GM23338 (cell line): ENCODE measurements around the gene PCDHB15. TPM values are rescaled to one million over a fixed set of nuclear protein-coding genes. Genes with fewer than 3 reads are reported as not detected.

ENCODE experiments used
- ATAC-seq: fragments of 200-7000 bp; cut with Tn5 transposase; 3 replicates; pipeline ENCODE4 v1.9.1; 2020
- DNase-seq: peaks from one replicate; pipeline ENCODE4 v3.0.0-alpha.2; 2015; ENCODE audit warnings: low spot score
- H2AFZ ChIP-seq: fragments of 200-600 bp; sonication (generic); 2 replicates; pipeline ENCODE4 v1.8.0; 2016; ENCODE audit warnings: antibody characterized with exemption, mild to moderate bottlenecking, moderate library complexity
- H3F3A ChIP-seq: fragments of 200-600 bp; sonication (generic); replicated peaks from 2 replicates; pipeline ENCODE4 v1.8.0; 2017; ENCODE audit warnings: antibody characterized with exemption, mixed run types, low read depth
- H3K27ac ChIP-seq: fragments of 200-600 bp; sonication (generic); 2 replicates; pipeline ENCODE4 v1.6.1; 2016; ENCODE audit warnings: low read depth
- H3K27me3 ChIP-seq: fragments of 200-600 bp; sonication (generic); 2 replicates; pipeline ENCODE4 v1.8.0; 2016; ENCODE audit warnings: mild to moderate bottlenecking, mixed run types, moderate library complexity; ENCODE audit not compliant: insufficient read depth
- H3K36me3 ChIP-seq: fragments of 200-600 bp; sonication (generic); 2 replicates; pipeline ENCODE4 v1.8.0; 2016; ENCODE audit warnings: mild to moderate bottlenecking; ENCODE audit not compliant: insufficient read depth
- H3K4me1 ChIP-seq: fragments of 200-600 bp; sonication (generic); 2 replicates; pipeline ENCODE4 v1.8.0; 2016; ENCODE audit warnings: mild to moderate bottlenecking, moderate library complexity; ENCODE audit not compliant: insufficient read depth
- H3K4me2 ChIP-seq: fragments of 200-600 bp; sonication (generic); 2 replicates; pipeline ENCODE4 v1.7.1; 2017; ENCODE audit warnings: mixed run types
- H3K4me3 ChIP-seq: fragments of 200-600 bp; sonication (generic); 2 replicates; pipeline ENCODE4 v1.6.1; 2016; ENCODE audit warnings: mixed run types
- H3K79me2 ChIP-seq: fragments of 200-600 bp; sonication (generic); replicated peaks from 2 replicates; pipeline ENCODE4 v1.8.0; 2017; ENCODE audit warnings: mild to moderate bottlenecking; ENCODE audit not compliant: insufficient read depth
- H3K9me2 ChIP-seq: fragments of 200-600 bp; sonication (generic); 2 replicates; pipeline ENCODE4 v1.8.0; 2017; ENCODE audit not compliant: insufficient read depth
- H4K20me1 ChIP-seq: fragments of 200-600 bp; sonication (generic); replicated peaks from 2 replicates; pipeline ENCODE4 v1.8.0; 2017; ENCODE audit warnings: mild to moderate bottlenecking; ENCODE audit not compliant: insufficient read depth
- H3K27ac Mint-ChIP-seq: 2 replicates; pipeline ENCODE4 v1.8.0; 2020; ENCODE audit warnings: inconsistent platforms, mild to moderate bottlenecking, moderate library complexity, mixed read lengths
- H3K27me3 Mint-ChIP-seq: 3 replicates; pipeline ENCODE4 v1.8.0; 2022; ENCODE audit warnings: low read depth, mild to moderate bottlenecking, moderate library complexity, mixed read lengths, inconsistent platforms; ENCODE audit not compliant: insufficient read depth, poor library complexity
- H3K36me3 Mint-ChIP-seq: 3 replicates; pipeline ENCODE4 v1.8.0; 2021; ENCODE audit warnings: low read depth, mild to moderate bottlenecking, inconsistent platforms, moderate library complexity, mixed read lengths
- H3K4me1 Mint-ChIP-seq: 3 replicates; pipeline ENCODE4 v1.8.0; 2020; ENCODE audit warnings: mild to moderate bottlenecking, inconsistent platforms, mixed read lengths
- H3K4me3 Mint-ChIP-seq: 3 replicates; pipeline ENCODE4 v1.8.0; 2021; ENCODE audit warnings: moderate library complexity, mild to moderate bottlenecking, inconsistent platforms, mixed read lengths
- H3K9me3 Mint-ChIP-seq: 3 replicates; pipeline ENCODE4 v1.8.0; 2020; ENCODE audit warnings: moderate library complexity, mild to moderate bottlenecking, inconsistent platforms, mixed read lengths
- CREB1 ChIP-seq: fragments of 250-450 bp; sonication (Bioruptor Pico); IDR thresholded peaks from 2 replicates; pipeline ENCODE4 v1.5.0; 2020; ENCODE audit warnings: low read depth, mild to moderate bottlenecking, moderate library complexity
- CTCF ChIP-seq, 2 experiments: fragments of 200-600 bp in 1 of 2; sonication (generic) in 1 of 2; conservative IDR thresholded peaks; 2 replicates each; pipeline versions ENCODE4 v1.5.1 to v1.6.1; 2016 to 2017; ENCODE audit warnings: antibody characterized with exemption in 2 of 2, low read depth in 2 of 2, mild to moderate bottlenecking in 2 of 2, moderate library complexity in 1 of 2
- EZH2 ChIP-seq: fragments of 200-600 bp; sonication (generic); IDR thresholded peaks from one replicate; pipeline ENCODE4 v1.8.0; 2017; ENCODE audit warnings: antibody characterized with exemption, mild to moderate bottlenecking, low read depth; ENCODE audit not compliant: unreplicated experiment
- NANOG ChIP-seq: IDR thresholded peaks from 2 replicates; pipeline ENCODE4 v1.6.1; 2016; ENCODE audit warnings: antibody characterized with exemption, borderline replicate concordance
- POLR2AphosphoS5 ChIP-seq: IDR thresholded peaks from 2 replicates; pipeline ENCODE4 v1.6.1; 2016; ENCODE audit warnings: antibody characterized with exemption, low read depth
- STAT1 ChIP-seq: IDR thresholded peaks from one replicate; pipeline ENCODE4 v1.6.1; 2016; ENCODE audit warnings: antibody characterized with exemption; ENCODE audit not compliant: unreplicated experiment
- ZNF114 ChIP-seq: fragments of 250-450 bp; sonication (Bioruptor Pico); IDR thresholded peaks from 2 replicates; pipeline ENCODE4 v1.5.0; 2020; ENCODE audit warnings: mild to moderate bottlenecking, moderate library complexity
- polyA plus RNA-seq: library from polyadenylated mRNA; unstranded; fragments of >200 nt; fragmentation: Nextera tagmentation; extraction: Ambion mirVana; gene quantifications from 2 replicates; pipeline ENCODE4 v1.2.1, GENCODE V29; 2016
- total RNA-seq: library from RNA; depleted of rRNA; stranded (reverse); fragments of >200 nt; shearing (Covaris generic); gene quantifications from 2 replicates; pipeline ENCODE4 v1.2.3, GENCODE V29; 2014

Gene PCDHB15
- total and polyA plus RNA-seq, 2 experiments from 2014 or later, result 4.9 to 12.1 TPM

GRCh38 chr5:141250576-141250975, 5.4 kb downstream of the PCDHB15 start:
- peaks cover 1% of the 10 kb centered on the region; the same call in 2 of the 3 replicates for H3K4me1 Mint-ChIP-seq
- Histone ChIP-seq H3K4me3 (no peak overlapping the region), H3K79me2 (no peaks in the 10 kb centered on the region), H3K4me2 (no peak overlapping the region), H4K20me1 (no peaks in the 10 kb centered on the region), H3K36me3 (0 out of 2 replicates have a peak, but pooled peaks cover 4% of the 10 kb centered on the region), H3K4me1 (peaks cover 19% of the 10 kb centered on the region), H3F3A (0 out of 2 replicates have a peak, but pooled peaks cover 2% of the 10 kb centered on the region), H3K27ac (no peak overlapping the region), H3K9me2 (peaks cover 4% of the 10 kb centered on the region; the same call in 1 of the 2 replicates), H2AFZ (no peak overlapping the region), H3K27me3 (no peaks in the 10 kb centered on the region)
- H3K9me3 Mint-ChIP-seq, result peaks cover 86% of the 10 kb centered on the region
- H3K27me3 Mint-ChIP-seq, result peaks cover 4% of the 10 kb centered on the region
- no peak overlapping the region for H3K27ac Mint-ChIP-seq
- TF ChIP-seq CREB1, result no peak
- no peak for TF ChIP-seq EZH2
- TF ChIP-seq NANOG, result 0 out of 2 replicates have a peak, but pooled peaks have one; percentile 8
- TF ChIP-seq POLR2AphosphoS5, result no peak
- TF ChIP-seq ZNF114 (CRISPR knock-in tag), result no peak
- TF ChIP-seq STAT1, result no peak
- peak; percentile 22 to 30; a peak in 3 of 4 replicates for TF ChIP-seq CTCF (conservative IDR thresholded peaks at IDR 0.05; ENCODE audit: low read depth in 2 of 2)
- no peak overlapping the region for H3K4me3 Mint-ChIP-seq
- peaks cover 58% of the 10 kb centered on the region for H3K36me3 Mint-ChIP-seq
- ATAC-seq (no peak), DNase-seq (peak; percentile 48)

GRCh38 chr5:141258464-141258863, 13.3 kb downstream of the PCDHB15 start:
- no peaks in the 10 kb centered on the region for H3K27me3 ChIP-seq
- H3K4me1 Mint-ChIP-seq, result no peaks in the 10 kb centered on the region
- H3K4me3 ChIP-seq, result no peak overlapping the region
- H3K79me2 ChIP-seq, result no peaks in the 10 kb centered on the region
- no peak overlapping the region for H2AFZ ChIP-seq
- H3K4me3 Mint-ChIP-seq, result no peak overlapping the region
- no peak for DNase-seq
- no peak overlapping the region for H3K27ac Mint-ChIP-seq
- H3K27me3 Mint-ChIP-seq, result no peaks in the 10 kb centered on the region
- H4K20me1 ChIP-seq, result no peaks in the 10 kb centered on the region
- no peaks in the 10 kb centered on the region for H3F3A ChIP-seq
- H3K36me3 ChIP-seq, result peaks cover 36% of the 10 kb centered on the region
- H3K4me2 ChIP-seq, result no peak overlapping the region
- H3K4me1 ChIP-seq, result no peaks in the 10 kb centered on the region
- peaks cover 95% of the 10 kb centered on the region for H3K9me3 Mint-ChIP-seq
- peaks cover 59% of the 10 kb centered on the region; the same call in 2 of the 3 replicates for H3K36me3 Mint-ChIP-seq
- no peak for TF ChIP-seq CTCF (conservative IDR thresholded peaks at IDR 0.05; ENCODE audit: low read depth in 2 of 2)
- no peak for TF ChIP-seq CREB1
- TF ChIP-seq ZNF114 (CRISPR knock-in tag), result no peak
- no peak overlapping the region for H3K27ac ChIP-seq
- ATAC-seq, result no peak
- no peaks in the 10 kb centered on the region for H3K9me2 ChIP-seq
